T-helper 1 cell treated with Interleukin-12 subunit alpha and Interleukin-12 subunit beta and Interleukin-4 antibody, amounts not matched to agents 30 μg/mL and 1 μg/mL, for 36 hours (primary cell): ENCODE measurements around the gene ZNF611.
A peak's percentile ranks its signal among the peaks of the same experiment; 100 is the strongest.
"Not testable (repeated sequence)": the region's sequence is repeated elsewhere in the genome, so short reads cannot be mapped to it uniquely, and the experiment has no call there.

ENCODE experiments used
- H3K27ac Mint-ChIP-seq: one replicate; pipeline ENCODE4 v1.8.0; 2021; ENCODE audit warnings: mild to moderate bottlenecking, mixed read lengths
- H3K27me3 Mint-ChIP-seq: one replicate; pipeline ENCODE4 v1.8.0; 2021; ENCODE audit warnings: low read depth, mixed read lengths
- H3K36me3 Mint-ChIP-seq: one replicate; pipeline ENCODE4 v1.8.0; 2021; ENCODE audit warnings: low read depth, mixed read lengths
- H3K4me1 Mint-ChIP-seq: one replicate; pipeline ENCODE4 v1.8.0; 2021; ENCODE audit warnings: low read depth, mixed read lengths
- H3K4me3 Mint-ChIP-seq: one replicate; pipeline ENCODE4 v1.8.0; 2021; ENCODE audit warnings: mild to moderate bottlenecking, moderate library complexity, mixed read lengths
- H3K9me3 Mint-ChIP-seq: one replicate; pipeline ENCODE4 v1.8.0; 2021; ENCODE audit warnings: mixed read lengths

ZNF611 gene

DNA sequence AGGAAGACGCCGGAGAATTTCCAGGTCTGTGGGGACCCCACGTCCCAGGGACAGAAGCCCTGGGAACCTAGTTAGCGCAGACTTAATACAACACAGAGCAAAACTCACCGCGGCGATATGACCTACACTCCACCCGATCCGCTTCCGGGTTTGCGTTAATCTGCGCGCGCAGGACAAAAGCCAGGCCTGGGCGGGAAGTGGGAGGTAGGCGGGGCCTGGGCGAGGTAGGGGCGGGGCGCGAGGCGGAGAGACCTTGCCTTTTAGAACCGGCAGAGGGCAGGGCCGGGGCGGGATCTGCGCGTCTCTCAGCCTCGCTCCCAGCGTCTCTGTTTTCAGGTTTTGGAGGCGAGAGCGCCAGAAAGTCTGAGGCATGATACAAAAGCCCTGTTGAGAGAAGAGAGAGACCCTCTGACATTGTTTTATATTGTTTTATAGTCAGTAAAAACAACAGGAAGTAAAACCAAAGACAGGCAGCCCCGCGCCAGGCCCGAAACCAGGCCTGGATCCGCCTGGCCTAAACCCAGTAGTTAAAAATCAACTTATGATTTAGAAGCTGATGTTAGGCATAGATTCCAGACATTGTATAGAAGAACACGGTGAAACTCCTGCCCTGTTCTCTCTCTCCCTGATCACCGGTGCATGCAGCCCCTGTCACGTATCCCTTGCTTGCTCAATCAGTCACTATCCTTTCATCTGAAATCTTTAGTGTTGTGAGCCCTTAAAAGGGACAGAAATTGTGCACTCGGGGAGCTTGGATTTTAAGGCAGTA, at the start of gene ZNF611:
TSS of gene ZNF611 (minus strand) at position 152 of the 769 bp plus-strand sequence. CDS start 19,150 bp downstream, outside the sequence.
- Mint-ChIP-seq H3K4me1 (peaks cover 17% of the 10 kb centered on the region), H3K27me3 (no peaks in the 10 kb centered on the region), H3K27ac (peak within 1 kb of the TSS; percentile 90), H3K36me3 (peaks cover 20% of the 10 kb centered on the region), H3K9me3 (peaks cover 16% of the 10 kb centered on the region), H3K4me3 (peak within 1 kb of the TSS; percentile 86)

DNA sequence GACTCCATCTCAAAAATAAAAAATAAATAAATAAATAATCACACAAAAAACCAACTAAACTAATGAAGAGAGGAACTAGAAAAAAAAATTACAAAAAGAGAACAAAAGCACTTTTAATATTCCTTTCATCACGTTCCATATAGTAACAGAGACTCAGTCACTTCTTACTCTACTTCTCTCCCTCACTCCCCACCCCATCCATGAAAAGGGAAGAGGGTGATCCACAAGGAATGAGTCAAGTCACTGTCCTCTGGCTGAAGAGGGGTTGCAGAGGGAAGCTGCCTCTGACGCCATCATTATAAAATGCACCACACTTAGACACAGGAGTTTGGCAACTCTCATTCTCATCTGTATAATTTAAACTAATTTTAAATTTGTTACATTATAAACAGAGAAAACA, 48.0 kb upstream of the ZNF611 start:
- H3K36me3 Mint-ChIP-seq = peaks cover 64% of the 10 kb centered on the region
- H3K9me3 Mint-ChIP-seq = peaks cover 61% of the 10 kb centered on the region
- H3K27ac Mint-ChIP-seq, H3K27me3 Mint-ChIP-seq, H3K4me3 Mint-ChIP-seq: not testable (repeated sequence)
- H3K4me1 Mint-ChIP-seq = peaks cover 30% of the 10 kb centered on the region

DNA sequence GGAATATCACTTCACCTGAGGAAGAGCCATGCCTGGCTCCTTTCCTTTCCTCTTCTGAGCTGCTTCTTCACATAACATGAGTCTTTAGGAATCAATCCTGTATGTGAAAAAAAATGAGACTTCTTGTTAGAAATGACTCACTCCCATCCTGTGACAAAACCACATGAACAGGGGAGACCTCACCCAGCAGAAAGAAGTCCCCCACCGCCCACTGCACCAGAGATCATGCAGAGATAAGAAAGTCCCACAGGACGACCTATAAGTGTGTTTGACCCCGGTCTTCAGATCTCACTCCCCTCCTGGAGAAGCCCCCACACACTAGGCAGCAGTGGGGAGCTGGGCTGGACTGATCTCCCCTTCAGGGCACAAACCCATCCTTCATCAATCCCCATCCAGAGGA, 44.0 kb upstream of the ZNF611 start:
- peak overlapping the region; percentile 56 for H3K27ac Mint-ChIP-seq
- peaks cover 15% of the 10 kb centered on the region for H3K4me1 Mint-ChIP-seq

GRCh38 chr19:52756447-52756846, 21.6 kb upstream of the ZNF611 start:
- not testable (repeated sequence) for H3K27me3 Mint-ChIP-seq, H3K4me3 Mint-ChIP-seq, H3K4me1 Mint-ChIP-seq, H3K36me3 Mint-ChIP-seq, H3K27ac Mint-ChIP-seq
- H3K9me3 Mint-ChIP-seq = peaks cover 62% of the 10 kb centered on the region

More for the DNA sequence above, 44.0 kb upstream of the ZNF611 start:
- Mint-ChIP-seq H3K4me3 (peak overlapping the region; percentile 16), H3K27me3 (no peaks in the 10 kb centered on the region), H3K9me3 (peaks cover 61% of the 10 kb centered on the region), H3K36me3 (peaks cover 80% of the 10 kb centered on the region)

GRCh38 chr19:52749780-52750179, 14.9 kb upstream of the ZNF611 start:
- Mint-ChIP-seq H3K9me3 (peaks cover 57% of the 10 kb centered on the region), H3K27ac (no peak overlapping the region), H3K36me3 (peaks cover 4% of the 10 kb centered on the region), H3K27me3 (no peaks in the 10 kb centered on the region), H3K4me1 (peaks cover 10% of the 10 kb centered on the region), H3K4me3 (no peak overlapping the region)

- H3K27ac Mint-ChIP-seq = no peak overlapping the region
- no peak overlapping the region for H3K4me3 Mint-ChIP-seq
- peaks cover 54% of the 10 kb centered on the region for H3K9me3 Mint-ChIP-seq
- H3K4me1 Mint-ChIP-seq = peaks cover 10% of the 10 kb centered on the region
- peaks cover 7% of the 10 kb centered on the region for H3K36me3 Mint-ChIP-seq
- no peaks in the 10 kb centered on the region for H3K27me3 Mint-ChIP-seq
These were observed 13.6 kb upstream of the ZNF611 start for GRCh38 chr19:52748336-52748950.

DNA sequence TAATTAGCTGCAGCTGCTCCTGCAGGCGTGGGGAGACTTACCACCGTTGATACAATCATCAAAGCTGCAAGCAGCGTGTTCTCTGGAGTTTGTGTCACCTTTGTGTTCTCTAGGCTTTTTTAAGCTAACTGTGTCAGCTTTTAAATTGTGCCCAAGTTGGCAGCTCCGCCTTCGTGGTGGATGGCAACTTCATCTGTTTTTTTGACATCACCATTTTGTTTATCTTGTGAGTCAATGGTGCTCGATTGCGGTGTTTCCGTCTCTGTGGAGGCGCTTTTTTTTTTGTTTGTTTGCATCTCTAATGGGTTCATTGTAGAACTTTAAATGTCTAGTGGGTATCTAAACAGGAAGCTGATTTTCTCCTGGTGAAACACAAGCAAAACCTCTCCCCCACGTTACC, 11.1 kb upstream of the ZNF611 start:
- not testable (repeated sequence) for H3K27me3 Mint-ChIP-seq, H3K27ac Mint-ChIP-seq, H3K4me3 Mint-ChIP-seq, H3K36me3 Mint-ChIP-seq
- Mint-ChIP-seq H3K4me1 (peaks cover 26% of the 10 kb centered on the region), H3K9me3 (peaks cover 46% of the 10 kb centered on the region)

- Mint-ChIP-seq H3K27ac (peak overlapping the region; percentile 43), H3K4me1 (peaks cover 26% of the 10 kb centered on the region), H3K27me3 (no peaks in the 10 kb centered on the region), H3K4me3 (no peak overlapping the region), H3K36me3 (peaks cover 9% of the 10 kb centered on the region), H3K9me3 (peaks cover 46% of the 10 kb centered on the region)
These were observed 8.2 kb upstream of the ZNF611 start for GRCh38 chr19:52743091-52743490.

GRCh38 chr19:52742516-52742915, 7.7 kb upstream of the ZNF611 start:
- H3K27me3 Mint-ChIP-seq = no peaks in the 10 kb centered on the region
- peak overlapping the region; percentile 8 for H3K4me3 Mint-ChIP-seq
- H3K36me3 Mint-ChIP-seq = peaks cover 9% of the 10 kb centered on the region
- peaks cover 45% of the 10 kb centered on the region for H3K9me3 Mint-ChIP-seq
- peak overlapping the region; percentile 46 for H3K27ac Mint-ChIP-seq
- peaks cover 26% of the 10 kb centered on the region for H3K4me1 Mint-ChIP-seq

- Mint-ChIP-seq H3K4me1 (peaks cover 26% of the 10 kb centered on the region), H3K36me3 (peaks cover 9% of the 10 kb centered on the region), H3K4me3 (no peak overlapping the region), H3K27me3 (no peaks in the 10 kb centered on the region), H3K9me3 (peaks cover 49% of the 10 kb centered on the region), H3K27ac (peak overlapping the region; percentile 46)
These were observed 7.2 kb upstream of the ZNF611 start for GRCh38 chr19:52741951-52742485.

- H3K4me3 Mint-ChIP-seq, H3K27me3 Mint-ChIP-seq, H3K36me3 Mint-ChIP-seq, H3K27ac Mint-ChIP-seq: not testable (repeated sequence)
- Mint-ChIP-seq H3K9me3 (peaks cover 49% of the 10 kb centered on the region), H3K4me1 (peaks cover 26% of the 10 kb centered on the region)
These were observed 6.5 kb upstream of the ZNF611 start for GRCh38 chr19:52741371-52741770.

DNA sequence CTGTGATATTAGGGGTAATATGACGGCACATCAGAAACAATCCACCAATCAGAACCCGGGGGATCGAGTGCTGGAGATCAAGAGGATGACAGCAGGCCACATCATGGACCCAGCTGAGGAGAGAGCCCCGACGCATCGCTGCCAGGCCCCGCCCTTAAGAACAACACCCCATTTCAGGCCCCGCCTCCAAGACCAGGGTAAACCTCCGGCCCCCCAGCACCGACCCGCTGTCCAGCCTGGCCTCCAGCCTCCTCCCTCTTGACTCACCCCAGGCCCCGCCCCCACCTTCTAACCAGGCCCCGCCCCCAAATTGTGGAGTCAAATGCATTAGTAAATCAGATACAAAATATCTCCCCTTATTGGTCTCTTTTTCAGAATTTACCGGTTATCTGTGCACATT, 4.7 kb upstream of the ZNF611 start:
- peaks cover 24% of the 10 kb centered on the region for H3K4me1 Mint-ChIP-seq
- H3K27ac Mint-ChIP-seq = no peak overlapping the region
- no peaks in the 10 kb centered on the region for H3K27me3 Mint-ChIP-seq
- H3K36me3 Mint-ChIP-seq = peaks cover 9% of the 10 kb centered on the region
- H3K4me3 Mint-ChIP-seq = no peak overlapping the region
- H3K9me3 Mint-ChIP-seq = peaks cover 34% of the 10 kb centered on the region

GRCh38 chr19:52735734-52736133, 890 bp upstream of the ZNF611 start:
- Mint-ChIP-seq H3K4me1 (peaks cover 19% of the 10 kb centered on the region), H3K27me3 (no peaks in the 10 kb centered on the region), H3K9me3 (peaks cover 22% of the 10 kb centered on the region), H3K4me3 (peak overlapping the region; percentile 86), H3K36me3 (peaks cover 21% of the 10 kb centered on the region), H3K27ac (peak overlapping the region; percentile 67)

GRCh38 chr19:52734331-52734892, 432 bp downstream of the ZNF611 start:
- H3K4me1 Mint-ChIP-seq = peaks cover 17% of the 10 kb centered on the region
- H3K9me3 Mint-ChIP-seq = peaks cover 16% of the 10 kb centered on the region
- H3K27ac Mint-ChIP-seq = peak overlapping the region; percentile 90
- peaks cover 23% of the 10 kb centered on the region for H3K36me3 Mint-ChIP-seq
- no peaks in the 10 kb centered on the region for H3K27me3 Mint-ChIP-seq
- H3K4me3 Mint-ChIP-seq = peak overlapping the region; percentile 86

- not testable (repeated sequence) for H3K4me1 Mint-ChIP-seq, H3K27me3 Mint-ChIP-seq, H3K4me3 Mint-ChIP-seq, H3K27ac Mint-ChIP-seq
- H3K36me3 Mint-ChIP-seq = peaks cover 72% of the 10 kb centered on the region
- H3K9me3 Mint-ChIP-seq = peaks cover 37% of the 10 kb centered on the region
These were observed 8.8 kb downstream of the ZNF611 start for GRCh38 chr19:52726051-52726450.
